NOMO-1 treated with dmso at 0.1 percent for 144 hours (cell line): ENCODE data around the gene FLII.
A peak's percentile ranks its signal among the peaks of the same experiment; 100 is the strongest.
"Not testable (repeated sequence)": the region's sequence is repeated elsewhere in the genome, so short reads cannot be mapped to it uniquely, and the experiment has no call there.

Source experiments
- DNase-seq: peaks from one replicate; lab custom pipeline; 2025; ENCODE audit not compliant: unreplicated experiment; lab: John Stamatoyannopoulos, UW

The FLII gene

DNA sequence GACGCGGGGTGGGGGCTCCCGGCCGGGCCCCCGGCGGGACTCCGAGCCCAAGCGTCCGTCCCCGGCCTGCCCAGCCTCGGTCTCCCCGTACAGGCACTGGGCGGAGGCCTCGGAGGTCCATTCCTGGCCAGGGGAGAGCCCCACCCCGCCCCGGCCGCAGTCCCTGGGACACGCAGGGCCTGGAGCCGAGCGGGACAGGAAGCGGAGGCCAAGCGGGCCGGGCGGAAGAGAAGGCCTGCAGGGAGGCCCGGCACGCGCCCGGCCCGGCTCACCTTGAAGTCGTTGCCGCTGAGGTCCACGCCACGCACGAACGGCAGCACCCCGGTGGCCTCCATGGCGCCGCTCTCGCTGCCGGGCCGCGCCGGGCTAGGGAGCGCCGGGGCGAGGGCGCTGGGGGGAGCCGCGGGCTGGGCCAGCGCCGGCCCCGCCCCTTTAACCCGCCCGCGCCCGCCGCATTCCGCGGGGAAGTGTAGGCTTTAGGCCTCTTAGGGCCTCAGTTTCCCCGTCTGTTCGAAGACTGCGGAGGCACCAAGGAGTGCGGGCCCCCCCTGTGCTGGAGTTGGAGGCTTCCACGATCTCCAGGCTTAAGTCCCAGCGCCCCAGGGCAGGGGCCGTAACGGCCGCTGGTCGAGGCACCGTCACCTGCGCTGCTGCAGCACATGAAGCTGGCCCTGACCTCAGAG, at the start of gene FLII:
Gene FLII, minus strand, starts transcription at position 383 of the 683 bp plus-strand sequence. Its CDS starts 48 bp downstream, at position 335.
- no peak for DNase-seq

DNA sequence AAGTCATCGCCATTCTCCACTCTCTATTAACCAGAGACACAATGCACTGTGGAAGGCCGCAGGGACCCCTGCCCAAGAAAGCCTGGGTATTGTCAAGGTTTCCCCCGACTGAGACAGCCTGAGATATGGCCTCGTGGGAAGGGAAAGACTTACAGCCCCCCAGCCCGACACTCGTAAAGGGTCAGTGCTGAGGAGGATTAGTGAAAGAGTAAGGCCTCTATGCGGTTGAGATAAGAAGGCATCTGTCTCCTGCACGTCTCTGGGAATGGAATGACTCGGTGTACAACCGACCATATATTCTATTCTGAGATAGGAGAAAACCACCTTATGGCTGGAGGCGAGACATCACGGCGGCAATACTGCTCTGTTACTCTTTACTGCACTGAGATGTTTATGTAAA, 44.7 kb upstream of the FLII start:
- DNase-seq = not testable (repeated sequence)

DNA sequence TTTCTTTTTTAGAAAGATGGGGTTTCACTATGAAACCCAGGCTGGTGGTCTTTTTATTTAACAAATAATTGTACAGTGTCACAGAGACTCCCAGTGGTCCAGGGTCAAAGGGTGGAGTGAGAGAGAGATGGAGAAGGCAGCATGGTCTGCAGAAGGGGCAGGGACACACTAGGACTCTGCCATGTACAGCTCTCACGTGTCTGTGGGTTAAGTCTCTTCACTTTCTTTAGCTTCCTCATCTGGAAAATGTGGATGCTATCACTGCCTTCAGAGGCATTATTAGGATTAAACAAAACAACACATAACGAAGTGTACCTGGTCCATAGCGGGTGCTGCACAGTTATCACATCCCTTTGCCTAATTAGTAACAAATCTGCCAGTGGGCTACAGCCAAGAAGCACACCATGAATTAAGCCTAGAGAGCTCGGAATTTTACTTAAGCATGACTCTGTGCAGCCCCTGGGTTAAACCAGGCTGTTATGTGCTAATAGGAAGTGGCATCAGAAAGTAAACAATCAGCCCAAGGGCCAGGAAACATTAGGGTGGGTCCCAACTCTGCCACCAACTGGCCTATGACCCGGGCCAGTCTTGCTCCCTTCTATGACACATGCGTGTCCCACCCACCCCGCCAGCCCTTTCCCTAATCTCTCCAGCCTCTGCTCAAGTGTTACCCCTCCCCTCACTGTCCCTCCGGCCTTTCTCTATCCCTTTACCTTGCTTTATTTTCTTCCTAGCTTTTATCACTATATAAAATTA, 42.4 kb upstream of the FLII start:
- DNase-seq = peak; percentile 25

DNA sequence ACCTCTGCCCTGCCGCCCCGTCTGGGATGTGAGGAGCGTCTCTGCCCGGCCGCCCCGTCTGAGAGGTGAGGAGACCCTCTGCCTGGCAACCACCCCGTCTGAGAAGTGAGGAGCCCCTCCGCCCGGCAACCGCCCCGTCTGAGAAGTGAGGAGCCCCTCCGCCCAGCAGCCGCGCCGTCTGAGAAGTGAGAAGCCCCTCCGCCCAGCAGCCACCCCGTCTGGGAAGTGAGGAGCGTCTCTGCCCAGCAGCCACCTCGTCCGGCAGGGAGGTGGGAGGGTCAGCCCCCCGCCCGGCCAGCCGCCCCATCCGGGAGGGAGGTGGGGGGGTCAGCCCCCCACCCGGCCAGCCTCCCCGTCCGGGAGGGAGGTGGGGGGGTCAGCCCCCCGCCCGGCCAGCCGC, 39.5 kb upstream of the FLII start:
- DNase-seq = not testable (repeated sequence)

DNA sequence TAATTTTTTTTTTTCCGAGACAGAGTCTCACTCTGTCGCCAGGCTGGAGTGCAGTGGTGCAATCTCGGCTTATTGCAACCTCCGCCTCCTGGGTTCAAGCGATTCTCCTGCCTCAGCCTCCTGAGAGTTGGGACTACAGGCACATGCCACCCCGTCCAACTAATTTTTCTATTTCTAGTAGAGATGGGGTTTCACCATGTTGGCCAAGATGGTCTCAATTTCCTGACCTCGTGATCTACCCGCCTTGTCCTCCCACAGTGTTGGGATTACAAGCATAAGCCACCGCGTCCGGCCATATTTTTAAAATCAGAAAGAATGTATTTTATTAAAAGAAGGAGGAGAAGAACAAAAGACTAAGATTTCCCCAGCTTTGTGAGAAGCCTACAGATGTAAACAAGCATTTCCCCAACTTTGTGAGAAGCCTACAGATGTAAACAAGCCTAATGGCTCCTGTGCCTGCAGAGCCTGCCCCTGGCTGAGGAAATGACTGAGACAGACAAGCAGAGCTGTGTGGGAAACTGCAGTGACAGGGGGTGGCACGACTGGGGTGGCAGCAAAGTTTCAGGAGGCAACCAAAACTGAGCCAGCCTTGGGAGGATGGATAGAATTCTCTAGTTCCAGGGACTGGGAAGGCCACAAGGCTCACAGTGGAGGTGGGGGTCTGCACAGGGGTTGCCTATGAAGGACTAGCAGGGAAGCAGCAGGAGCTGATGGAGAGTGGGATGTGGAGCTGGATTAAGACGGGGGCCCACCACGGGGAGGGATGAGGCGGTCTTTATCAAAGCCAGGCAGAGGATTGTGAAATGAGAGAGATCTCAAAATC, 33.4 kb upstream of the FLII start:
- no peak for DNase-seq

DNA sequence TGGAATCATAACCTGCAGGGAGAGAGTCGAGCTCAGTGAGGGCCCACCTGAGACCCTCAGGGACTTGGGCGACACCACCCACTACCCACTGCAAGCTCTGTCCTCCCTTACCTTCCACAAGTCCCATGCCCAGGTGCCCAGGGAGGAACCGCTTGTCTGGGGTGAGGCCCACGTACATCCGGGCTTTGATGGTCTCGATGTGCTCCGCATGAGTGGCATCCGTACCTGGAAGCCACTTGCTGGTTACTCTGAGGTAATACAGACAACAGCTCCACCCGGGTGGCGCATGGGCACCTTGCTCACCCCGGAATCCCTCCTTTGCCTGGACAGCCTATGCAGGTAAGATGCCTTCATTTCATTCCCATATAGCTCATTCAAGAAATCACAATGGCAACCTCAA, 26.8 kb upstream of the FLII start:
- DNase-seq = no peak

DNA sequence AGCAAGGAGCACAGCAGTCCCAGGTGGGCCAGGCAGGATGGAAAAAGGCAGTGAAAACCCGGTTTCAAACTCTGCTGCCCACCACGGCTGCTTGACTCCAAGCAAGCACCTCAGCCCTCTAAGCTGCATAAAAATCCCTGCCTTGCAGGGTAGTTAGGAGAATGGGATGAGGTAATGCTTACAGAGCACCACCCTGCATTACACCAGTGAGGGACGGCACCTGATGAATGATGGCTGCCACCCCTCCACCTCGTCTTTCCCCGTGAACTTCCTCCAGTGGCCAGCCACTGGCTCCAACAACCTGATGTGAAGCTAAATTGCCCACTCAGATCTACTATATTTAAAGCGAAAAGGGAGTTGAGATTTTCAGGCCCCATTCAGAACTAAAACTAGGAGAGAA, 23.2 kb upstream of the FLII start:
- no peak for DNase-seq

DNA sequence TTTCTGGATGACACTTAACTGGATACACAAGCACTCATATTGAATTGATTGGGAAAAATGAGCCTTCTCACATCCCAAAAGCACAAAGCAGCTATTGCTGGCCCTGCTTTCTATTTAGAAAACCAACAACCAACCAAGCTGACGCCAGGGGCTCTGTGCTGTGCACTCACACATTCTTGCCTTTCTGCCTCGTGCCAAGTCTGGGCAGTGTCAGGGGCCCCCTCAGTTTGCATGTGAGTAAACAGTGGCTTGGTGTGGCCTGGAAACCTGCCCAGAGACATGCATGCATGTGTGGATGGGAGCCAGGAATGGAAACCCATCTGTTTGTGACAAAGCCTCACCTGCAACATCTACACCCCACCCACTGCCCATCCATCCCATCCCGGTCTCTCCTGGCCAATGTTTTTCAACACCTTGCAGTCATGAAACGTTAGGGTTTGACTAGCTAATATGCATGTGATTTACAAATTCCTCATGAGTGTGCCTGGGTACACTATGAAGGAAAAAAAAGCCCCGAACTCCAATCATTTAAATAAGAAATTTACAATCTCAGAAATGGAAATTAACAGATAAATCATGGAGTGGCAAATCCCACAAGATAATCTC, 22.3 kb upstream of the FLII start:
- DNase-seq = no peak

DNA sequence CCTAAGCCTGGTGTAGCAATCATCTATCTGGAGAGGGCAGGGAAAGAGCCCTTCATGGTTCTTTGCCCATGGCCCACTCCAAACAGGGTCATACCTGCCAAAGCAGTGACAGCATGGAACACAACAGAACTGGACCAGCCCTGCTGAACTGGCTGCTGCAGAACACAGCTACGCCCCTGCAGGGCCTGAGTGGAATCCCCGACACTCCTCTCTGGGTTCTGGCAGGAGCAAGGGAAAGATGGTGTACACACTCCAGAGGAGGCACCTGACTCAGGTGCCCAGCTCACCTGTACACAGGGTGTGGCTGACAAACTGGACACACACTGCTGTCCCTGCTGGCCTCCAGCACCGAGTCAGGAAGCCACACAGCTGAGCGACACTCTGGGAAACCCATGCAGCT, 21.7 kb upstream of the FLII start:
- DNase-seq = no peak

DNA sequence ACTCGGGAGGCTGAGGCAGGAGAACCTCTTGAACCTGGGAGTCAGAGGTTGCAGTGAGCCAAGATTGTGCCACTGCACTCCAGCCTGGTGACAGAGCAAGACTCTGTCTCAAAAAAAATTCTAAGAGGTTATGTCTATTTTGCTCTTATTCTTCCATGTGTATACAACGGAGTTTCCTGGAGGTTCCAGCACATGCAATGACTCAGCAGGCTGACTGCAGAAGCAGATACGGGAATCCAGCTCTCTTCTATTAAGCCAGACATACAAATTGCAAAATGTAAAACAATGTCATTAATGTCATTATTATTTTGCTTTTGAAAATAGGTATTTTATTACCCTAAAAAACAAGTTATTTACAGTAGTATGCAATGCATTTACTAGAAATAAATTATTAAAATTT, 20.3 kb upstream of the FLII start:
- no peak for DNase-seq

DNA sequence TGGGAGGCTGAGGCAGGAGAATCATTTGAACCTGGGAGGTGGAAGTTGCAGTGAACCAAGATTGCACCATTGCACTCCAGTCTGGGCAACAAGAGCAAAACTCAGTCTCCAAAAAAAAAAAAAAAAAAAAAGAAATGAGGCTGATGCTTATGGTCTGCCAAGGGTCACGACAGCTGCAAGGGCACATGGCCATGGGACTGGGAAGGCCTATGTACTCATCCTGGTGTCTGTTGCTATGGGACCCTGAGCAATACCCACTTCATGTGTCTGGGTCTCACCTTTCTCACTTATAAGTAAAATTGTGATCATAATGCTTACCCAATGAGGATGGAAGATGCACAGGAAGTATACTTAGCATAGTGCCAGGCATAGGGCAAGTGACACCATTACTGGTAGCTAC, 18.5 kb upstream of the FLII start:
- DNase-seq = no peak

DNA sequence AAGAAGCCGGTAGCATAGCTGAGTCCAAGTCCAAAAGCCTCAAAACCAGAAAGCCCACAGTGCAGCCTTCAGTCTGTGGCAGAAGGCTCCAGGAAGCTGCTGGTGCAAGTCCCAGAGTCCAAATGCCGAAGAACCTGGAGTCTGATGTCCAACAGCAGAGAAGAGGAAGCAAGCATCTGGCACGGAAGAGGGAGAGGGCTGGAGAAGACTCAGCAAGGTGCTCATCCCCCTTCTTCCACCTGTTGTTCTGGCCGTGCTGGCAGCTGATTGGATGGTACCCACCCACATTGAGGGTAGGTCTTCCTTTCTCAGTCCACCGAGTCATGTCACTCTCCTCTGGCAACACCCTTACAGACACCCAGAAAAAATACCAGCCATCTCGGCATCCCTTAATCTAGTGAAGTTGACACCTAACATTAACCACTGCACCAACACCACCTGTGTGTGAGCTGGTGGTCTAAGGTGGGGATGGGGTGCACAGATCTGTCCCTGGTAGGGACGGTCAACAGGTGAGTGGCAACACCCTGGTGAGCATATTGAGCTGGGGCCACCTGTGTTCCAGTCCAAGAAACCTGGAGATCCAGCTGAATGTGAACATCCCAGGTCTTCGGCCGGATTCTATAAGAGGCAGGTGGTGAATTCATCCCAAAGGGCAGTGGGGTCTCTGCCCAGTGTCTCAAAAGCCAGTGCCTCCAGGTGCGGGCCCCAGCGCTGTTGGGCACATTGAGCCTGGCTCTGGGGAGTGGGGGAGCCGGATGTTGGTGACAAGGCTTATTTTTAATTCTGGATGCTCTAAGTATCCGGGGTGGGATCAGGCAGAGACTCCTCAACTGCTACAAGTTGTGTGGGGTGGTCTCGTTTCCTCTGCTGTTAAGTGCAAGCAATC, 11.8 kb upstream of the FLII start:
- no peak for DNase-seq

DNA sequence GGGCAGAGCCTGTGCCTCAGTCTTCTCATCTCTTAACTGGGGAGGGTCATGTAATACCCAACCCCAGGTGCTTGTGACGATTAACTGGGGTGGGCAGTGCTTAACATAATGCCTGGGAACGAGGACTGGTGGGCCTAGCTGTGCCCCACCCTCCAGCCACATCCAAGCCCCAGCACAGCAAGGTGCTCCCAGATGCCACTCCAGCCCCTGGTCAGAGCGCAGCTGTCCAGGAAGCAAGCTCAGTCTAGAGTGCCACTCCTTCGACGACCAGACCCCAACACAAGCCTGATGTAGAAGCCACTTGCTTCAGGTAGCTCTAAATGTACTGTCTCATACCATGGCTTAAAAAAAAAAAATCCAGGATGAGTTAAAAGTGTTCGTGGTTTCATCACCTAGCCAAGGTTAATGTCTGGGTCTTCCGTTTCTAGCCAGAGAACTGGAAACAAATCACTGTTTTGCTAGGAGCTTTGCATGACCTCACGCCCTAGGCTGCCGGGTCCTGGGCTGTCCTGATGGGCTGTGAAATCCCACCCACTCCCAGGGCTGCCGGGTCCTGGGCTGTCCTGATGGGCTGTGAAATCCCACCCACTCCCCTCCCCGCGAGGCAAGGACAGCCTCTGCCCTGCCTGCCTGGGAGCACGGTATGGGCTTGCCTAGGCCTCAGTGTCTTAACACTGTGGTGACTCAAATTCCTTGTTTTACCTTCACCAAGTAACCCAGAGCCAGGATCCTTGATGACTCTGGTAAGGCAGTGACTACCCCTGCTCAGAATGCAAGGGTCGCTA, 9.6 kb upstream of the FLII start:
- DNase-seq = no peak

DNA sequence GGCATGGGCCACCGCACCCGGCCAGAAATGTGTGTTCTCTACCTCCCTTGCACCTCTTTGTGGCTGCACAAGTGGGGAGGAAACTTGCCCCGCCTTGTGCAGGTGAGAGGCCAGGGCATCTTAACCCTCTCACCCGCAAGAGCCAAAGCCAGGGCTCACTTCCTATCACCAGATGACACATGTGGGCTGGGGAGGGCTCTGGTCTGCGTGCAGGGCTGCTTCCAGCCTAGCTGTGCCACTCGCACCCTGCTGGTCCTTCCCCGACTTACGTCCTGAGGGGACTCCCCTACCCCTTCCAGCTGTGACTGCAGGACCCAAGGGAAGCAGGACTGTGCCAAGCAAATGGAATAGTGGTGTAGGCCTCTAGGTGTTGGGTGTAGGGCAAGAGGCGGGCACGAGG, 8.8 kb upstream of the FLII start:
- DNase-seq = no peak

DNA sequence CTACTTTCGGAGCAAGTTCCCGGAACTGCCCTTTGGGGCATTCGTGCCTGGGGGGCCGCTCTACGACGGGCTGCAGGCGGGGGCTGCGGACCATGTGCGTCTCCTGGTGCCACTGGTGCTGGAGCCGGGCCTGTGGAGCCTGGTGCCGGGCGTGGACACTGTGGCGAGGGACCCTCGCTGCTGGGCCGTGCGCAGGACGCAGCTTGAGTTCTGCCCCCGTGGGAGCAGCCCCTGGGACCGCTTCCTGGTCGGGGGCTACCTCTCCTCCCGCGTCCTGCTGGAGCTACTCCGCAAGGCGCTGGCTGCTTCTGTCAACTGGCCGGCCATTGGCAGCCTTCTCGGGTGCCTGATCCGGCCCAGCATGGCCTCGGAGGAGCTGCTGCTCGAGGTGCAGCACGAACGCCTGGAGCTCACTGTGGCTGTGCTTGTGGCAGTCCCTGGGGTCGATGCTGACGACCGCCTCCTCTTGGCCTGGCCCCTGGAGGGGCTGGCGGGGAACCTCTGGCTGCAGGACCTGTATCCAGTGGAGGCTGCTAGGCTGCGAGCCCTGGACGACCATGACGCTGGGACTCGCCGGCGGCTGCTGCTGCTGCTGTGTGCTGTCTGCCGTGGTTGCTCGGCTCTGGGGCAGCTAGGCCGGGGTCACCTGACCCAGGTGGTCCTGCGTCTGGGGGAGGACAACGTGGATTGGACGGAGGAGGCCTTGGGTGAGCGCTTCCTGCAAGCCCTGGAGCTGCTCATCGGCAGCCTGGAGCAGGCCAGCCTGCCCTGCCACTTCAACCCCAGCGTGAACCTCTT, 5.5 kb upstream of the FLII start:
- no peak for DNase-seq

DNA sequence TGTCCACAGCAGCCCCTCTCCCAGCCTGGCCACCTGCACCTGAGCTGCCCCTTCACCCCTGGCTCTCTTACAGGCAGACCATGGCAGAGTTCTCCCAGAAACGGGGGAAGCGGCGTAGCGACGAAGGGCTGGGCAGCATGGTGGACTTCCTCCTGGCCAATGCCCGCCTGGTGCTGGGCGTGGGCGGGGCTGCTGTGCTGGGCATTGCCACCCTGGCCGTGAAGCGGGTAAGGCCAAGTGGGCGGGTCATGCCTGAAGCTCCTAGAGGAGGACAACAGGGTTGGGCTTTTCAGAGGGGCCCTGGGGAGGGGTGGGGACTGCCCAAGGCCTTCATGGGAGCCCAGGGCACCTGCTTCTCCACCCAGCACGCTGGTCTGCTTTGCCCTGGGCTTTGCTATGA, 4.1 kb upstream of the FLII start:
- DNase-seq = no peak

DNA sequence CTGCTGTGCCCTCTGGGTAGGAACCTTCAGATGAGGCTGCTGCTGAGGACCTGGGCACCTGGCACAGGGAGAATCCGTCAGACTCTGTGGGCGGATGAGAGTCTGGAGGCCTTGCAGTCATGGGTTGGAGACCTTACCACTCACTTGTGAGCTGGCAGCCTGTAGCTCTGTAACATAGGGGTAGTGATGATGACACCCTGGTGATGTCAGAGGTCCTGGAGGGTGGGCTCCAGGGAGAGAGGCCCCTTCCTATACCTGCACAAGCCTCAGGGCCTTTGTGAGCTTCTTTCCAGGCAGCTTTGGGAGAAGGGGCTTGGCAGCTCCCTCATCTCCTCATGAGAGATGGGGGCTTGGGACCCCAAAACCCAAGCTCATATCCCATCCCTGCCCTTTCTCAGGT, 3.6 kb upstream of the FLII start:
- DNase-seq = no peak

DNA sequence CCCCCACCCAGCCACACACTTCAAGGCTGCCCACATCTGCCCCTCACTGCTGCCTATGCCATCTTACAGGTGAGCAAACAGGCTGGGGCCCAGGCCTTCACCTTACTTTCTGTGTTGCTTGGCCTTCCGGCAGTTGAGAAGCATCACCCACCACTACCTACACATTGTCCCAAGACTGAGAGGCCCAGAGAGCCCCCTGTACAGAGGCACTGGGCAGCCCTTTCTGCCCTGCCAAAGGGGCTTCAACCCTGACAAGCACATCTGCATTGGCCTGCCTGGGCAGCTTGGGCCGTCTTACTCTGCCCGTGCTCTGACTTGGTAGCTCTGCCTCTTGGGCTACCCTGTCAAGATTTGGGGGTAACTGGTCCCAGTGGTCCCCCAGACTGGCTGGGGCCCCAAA, 3.1 kb upstream of the FLII start:
- no peak for DNase-seq

DNA sequence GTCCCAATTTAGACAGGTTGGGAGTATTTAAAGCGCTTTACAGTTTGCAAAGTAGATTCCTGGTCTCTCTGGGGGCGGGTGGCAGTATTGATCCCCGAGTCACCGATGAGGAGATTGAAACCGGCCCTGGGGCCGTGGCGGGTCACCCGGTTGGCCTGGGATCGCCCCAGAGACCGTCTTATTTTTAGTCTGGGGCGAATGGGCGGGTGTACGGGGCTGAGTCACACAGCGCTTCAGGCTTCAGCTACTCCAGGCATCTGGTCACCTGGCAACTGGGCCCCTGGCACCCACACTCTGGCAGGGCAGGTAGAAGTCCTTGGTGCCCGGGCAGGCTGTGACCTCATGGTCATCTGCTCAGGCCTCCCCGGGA, 2.6 kb upstream of the FLII start:
- DNase-seq = peak; percentile 16
